Upper lobe of left lung (tissue), 4 donors: ENCODE measurements around the gene KIF1C.

Experiments
- CTCF ChIP-seq, 6 experiments: fragments of 450-650 bp in 4 of 6; fragments of 200-600 bp in 2 of 6; sonication (generic) in 2 of 6; IDR thresholded peaks; one replicate each; pipeline ENCODE4 v1.5.1; 2016 to 2019; ENCODE audit warnings: antibody characterized with exemption in 6 of 6
- EP300 ChIP-seq, 4 donors: sonication (generic); formaldehyde crosslinking; IDR thresholded peaks; one replicate each; pipeline ENCODE4 v1.5.1; 2017; ENCODE audit warnings: antibody characterized with exemption in 4 of 4, control low read depth in 2 of 4
- POLR2A ChIP-seq, 4 donors: fragments of 450-650 bp; IDR thresholded peaks; one replicate each; pipeline ENCODE4 v1.5.1; 2016 to 2017; ENCODE audit warnings: antibody characterized with exemption in 4 of 4, mild to moderate bottlenecking in 2 of 4
- POLR2AphosphoS5 ChIP-seq, 2 donors: sonication (generic); formaldehyde crosslinking; IDR thresholded peaks; one replicate each; pipeline ENCODE4 v1.5.1; 2017; ENCODE audit warnings: antibody characterized with exemption in 2 of 2

- TF ChIP-seq CTCF (IDR thresholded peaks at IDR 0.05) (no peak), POLR2A (IDR thresholded peaks at IDR 0.05) (no peak), POLR2AphosphoS5 (IDR thresholded peaks at IDR 0.05) (no peak), EP300 (IDR thresholded peaks at IDR 0.05) (no peak)
Measured at GRCh38 chr17:5019475-5019956, 21.8 kb downstream of the KIF1C start.
